Measurements from ENCODE around the gene XPO6.

- TF ChIP-seq CTCF (IDR thresholded peaks at IDR 0.05; ENCODE audit: low read depth, low read length): no peak
- peak; percentile 57 for TF ChIP-seq POLR2A (IDR thresholded peaks at IDR 0.05; ENCODE audit: extremely low read depth, insufficient read length)
Measured at GRCh38 chr16:28211758-28212531, at the start of gene XPO6.
